ENCODE data around the gene RNF141.

RNF141 gene

DNA sequence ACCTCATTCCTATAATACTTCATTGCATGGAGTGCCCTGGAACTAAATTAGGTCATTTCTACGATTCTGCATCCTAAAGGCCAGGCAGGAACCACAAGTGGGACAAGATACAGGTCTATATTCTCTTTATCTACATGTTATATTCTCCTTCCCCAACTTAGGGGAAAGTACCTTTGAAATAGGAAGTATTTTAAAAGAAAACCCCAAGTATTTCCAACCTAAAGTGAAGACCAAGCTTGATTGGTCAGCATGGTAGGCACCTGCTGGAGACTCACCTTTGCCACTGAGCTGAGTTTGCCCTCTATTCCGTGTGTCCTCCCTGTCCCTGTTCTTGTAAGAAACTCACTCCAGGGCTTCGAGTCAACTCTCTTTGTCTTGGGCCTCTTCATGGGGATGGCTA is 38.7 kb upstream of the RNF141 start (continued):
- TF ChIP-seq HIC1 (tag by site-specific recombination; IDR thresholded peaks at IDR 0.05), result no peak
- TF ChIP-seq SCRT2 (tag by site-specific recombination; IDR thresholded peaks at IDR 0.05), result no peak
- no peak for TF ChIP-seq ZNF544 (tag by site-specific recombination; IDR thresholded peaks at IDR 0.05)
- no peak for TF ChIP-seq ZNF670 (tag by site-specific recombination; IDR thresholded peaks at IDR 0.05; ENCODE audit: low read depth)
- no peak for TF ChIP-seq ZBTB7A (tag by site-specific recombination; IDR thresholded peaks at IDR 0.05; ENCODE audit: low read depth)

GRCh38 chr11:10576035-10576398 is 35.0 kb upstream of the RNF141 start:
- no peaks in the 10 kb centered on the region for H3K9me3 ChIP-seq (ENCODE audit: control insufficient read depth, insufficient read depth, low read depth, low read length)
- CTCF ChIA-PET, result interaction anchor here (0.6 kb wide), 1 partner anchor 1040 kb away, joined by 3 read pairs; no protein-coding TSS in a partner anchor
- H3K36me3 ChIP-seq (ENCODE audit: control insufficient read depth in 2 of 2, insufficient read depth in 1 of 2, low read length in 2 of 2), result no peaks in the 10 kb centered on the region
- POLR2A ChIA-PET, result no interaction called here
- no peak overlapping the region for H3K27ac ChIP-seq (ENCODE audit: extremely low read depth, low read depth, low read length)
- TF ChIP-seq ZNF248 (tag by site-specific recombination; IDR thresholded peaks at IDR 0.05) (no peak), PRDM4 (tag by site-specific recombination; IDR thresholded peaks at IDR 0.05) (no peak), ZNF302 (tag by site-specific recombination; IDR thresholded peaks at IDR 0.05; ENCODE audit: low read depth) (no peak), IKZF3 (tag by site-specific recombination; IDR thresholded peaks at IDR 0.05) (no peak), ZNF768 (tag by site-specific recombination; IDR thresholded peaks at IDR 0.05) (no peak), ZNF530 (tag by site-specific recombination; IDR thresholded peaks at IDR 0.05; ENCODE audit: low read depth) (no peak), ZNF221 (tag by site-specific recombination; IDR thresholded peaks at IDR 0.05; ENCODE audit: borderline replicate concordance) (no peak), ZNF341 (tag by site-specific recombination; IDR thresholded peaks at IDR 0.05; ENCODE audit: low read depth) (no peak), ZNF18 (tag by site-specific recombination; IDR thresholded peaks at IDR 0.05) (no peak), ZNF140 (tag by site-specific recombination; IDR thresholded peaks at IDR 0.05) (no peak), ZBTB6 (tag by site-specific recombination; IDR thresholded peaks at IDR 0.05) (no peak), ZNF433 (tag by site-specific recombination; IDR thresholded peaks at IDR 0.05; ENCODE audit: low read depth) (no peak), ELK4 (IDR thresholded peaks at IDR 0.05; ENCODE audit: borderline replicate concordance, low read depth, low read length) (no peak), ZNF19 (tag by site-specific recombination; IDR thresholded peaks at IDR 0.05; ENCODE audit: low read depth) (no peak), ZNF514 (tag by site-specific recombination; IDR thresholded peaks at IDR 0.05) (no peak), GLIS1 (tag by site-specific recombination; IDR thresholded peaks at IDR 0.05) (no peak)
- TF ChIP-seq, protein P1, sequence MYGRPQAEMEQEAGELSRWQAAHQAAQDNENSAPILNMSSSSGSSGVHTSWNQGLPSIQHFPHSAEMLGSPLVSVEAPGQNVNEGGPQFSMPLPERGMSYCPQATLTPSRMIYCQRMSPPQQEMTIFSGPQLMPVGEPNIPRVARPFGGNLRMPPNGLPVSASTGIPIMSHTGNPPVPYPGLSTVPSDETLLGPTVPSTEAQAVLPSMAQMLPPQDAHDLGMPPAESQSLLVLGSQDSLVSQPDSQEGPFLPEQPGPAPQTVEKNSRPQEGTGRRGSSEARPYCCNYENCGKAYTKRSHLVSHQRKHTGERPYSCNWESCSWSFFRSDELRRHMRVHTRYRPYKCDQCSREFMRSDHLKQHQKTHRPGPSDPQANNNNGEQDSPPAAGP (tag by site-specific recombination; IDR thresholded peaks at IDR 0.05), result no peak
- H3K4me1 ChIP-seq (ENCODE audit: control insufficient read depth, insufficient read depth, low read length), result no peaks in the 10 kb centered on the region
- no peak overlapping the region for H3K4me3 ChIP-seq (ENCODE audit: low read depth, low read length)
